GM18505 (cell line): ENCODE data around the gene ZNF620.

Experiments used
- ATAC-seq: cut with Tn5 transposase; IDR thresholded peaks from one replicate; pipeline ENCODE4 v1.9.1; 2021; ENCODE audit not compliant: unreplicated experiment
- POLR2A ChIP-seq: IDR thresholded peaks from 4 replicates; pipeline ENCODE4 v1.6.1; 2011; ENCODE audit warnings: borderline replicate concordance; ENCODE audit not compliant: insufficient read depth, insufficient read length; ENCODE audit errors: extremely low read depth

Gene ZNF620

DNA sequence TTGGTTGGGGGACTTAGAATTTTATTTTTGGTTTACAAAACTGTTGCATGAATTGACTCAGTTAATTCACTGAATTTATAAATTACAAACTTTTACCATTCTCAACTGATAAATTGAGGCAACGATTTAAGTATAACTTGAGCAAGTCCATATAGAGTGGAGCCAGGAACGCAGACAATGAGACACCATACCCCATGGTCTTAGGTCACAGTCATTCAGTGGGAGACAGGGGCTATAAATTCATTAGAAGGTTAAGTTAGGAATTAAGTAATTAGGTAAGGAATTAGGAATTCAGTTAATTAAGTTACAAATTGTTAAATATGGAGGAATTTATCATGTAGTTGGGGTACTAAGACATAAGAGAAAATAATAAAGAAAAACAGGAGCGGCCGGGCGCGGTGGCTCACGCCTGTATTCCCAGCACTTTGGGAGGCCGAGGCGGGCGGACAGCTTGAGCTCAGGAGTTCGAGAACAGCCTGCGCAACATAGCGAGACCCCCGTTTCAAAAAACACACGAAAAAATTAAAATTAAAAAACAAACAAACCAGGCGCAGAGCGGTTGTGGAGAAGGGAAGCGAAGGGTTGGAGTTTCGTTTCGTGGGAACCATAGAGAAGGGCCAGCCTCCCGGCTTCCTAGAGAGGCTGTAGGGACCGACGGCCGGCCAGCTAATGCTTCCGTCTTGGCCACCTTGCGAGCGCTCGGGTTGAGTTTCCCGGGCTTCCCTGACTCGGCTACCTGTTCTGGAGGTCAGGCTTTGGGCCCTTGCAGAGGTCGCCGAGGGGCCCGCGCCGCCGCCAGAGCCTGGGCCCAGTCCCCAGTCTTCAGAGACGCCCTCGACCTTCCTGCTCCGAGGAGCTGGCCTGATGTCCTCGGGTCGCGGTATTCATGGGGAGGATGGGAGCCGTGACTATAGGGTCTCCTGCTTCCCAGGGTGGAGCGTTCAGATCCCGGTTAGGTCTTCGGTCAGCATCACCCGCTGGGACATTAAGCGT lies 29.1 kb upstream of the ZNF620 start, which contains the start of gene ZNF619:
Gene ZNF619, plus strand, starts transcription at position 645 of the 993 bp plus-strand sequence. CDS start 858 bp downstream, outside the sequence.
- peak; percentile 81 for TF ChIP-seq POLR2A
- ATAC-seq: peak; percentile 77

- no peak for ATAC-seq
Measured at GRCh38 chr3:40477666-40478065, 28.2 kb upstream of the ZNF620 start.

GRCh38 chr3:40487172-40487571 lies 18.7 kb upstream of the ZNF620 start:
- no peak for TF ChIP-seq POLR2A
- ATAC-seq: no peak

More at GRCh38 chr3:40477666-40478065, 28.2 kb upstream of the ZNF620 start:
- TF ChIP-seq POLR2A: no peak

- no peak for ATAC-seq
- TF ChIP-seq POLR2A: no peak
Measured at GRCh38 chr3:40490916-40491315, 14.9 kb upstream of the ZNF620 start.

DNA sequence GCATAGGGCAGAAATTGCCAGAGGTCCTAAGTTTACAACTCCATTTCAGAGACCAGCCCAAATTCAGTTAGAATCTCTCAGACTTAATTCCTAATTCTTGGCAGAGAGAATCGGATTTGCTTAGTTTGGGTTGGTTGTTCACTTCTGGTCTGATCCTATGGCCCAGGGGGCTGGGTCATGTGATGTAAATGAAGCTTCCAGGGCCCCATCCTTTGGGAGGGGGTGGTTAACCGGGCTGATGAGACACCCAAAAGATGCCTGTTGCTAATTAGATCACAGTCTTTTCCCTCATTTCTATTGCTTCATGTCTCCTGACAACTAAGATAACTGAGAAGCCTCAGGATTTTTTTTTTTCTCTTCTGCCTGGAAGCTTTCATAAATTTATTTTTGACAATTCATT lies 11.1 kb upstream of the ZNF620 start:
- ATAC-seq: no peak
- TF ChIP-seq POLR2A: no peak

DNA sequence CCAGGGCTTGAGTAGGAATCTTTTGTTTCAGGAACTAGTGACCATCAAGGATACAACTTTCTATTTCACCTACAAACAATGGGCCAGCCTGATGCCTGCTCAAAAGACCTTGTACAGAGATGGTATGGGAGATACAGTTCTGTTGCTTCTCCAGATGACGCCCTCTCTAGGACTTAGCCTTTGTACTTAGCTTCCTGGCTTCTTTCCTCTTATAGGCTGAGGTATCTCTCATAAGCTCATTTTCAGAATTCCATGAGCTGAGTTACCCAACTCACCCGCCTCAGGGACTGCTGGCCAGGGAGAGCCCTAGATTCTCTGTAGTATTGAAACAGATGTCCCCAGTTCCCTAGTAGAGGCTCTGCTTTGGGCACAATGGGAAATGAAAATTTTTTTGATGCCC lies 8.6 kb upstream of the ZNF620 start:
- no peak for ATAC-seq
- no peak for TF ChIP-seq POLR2A

DNA sequence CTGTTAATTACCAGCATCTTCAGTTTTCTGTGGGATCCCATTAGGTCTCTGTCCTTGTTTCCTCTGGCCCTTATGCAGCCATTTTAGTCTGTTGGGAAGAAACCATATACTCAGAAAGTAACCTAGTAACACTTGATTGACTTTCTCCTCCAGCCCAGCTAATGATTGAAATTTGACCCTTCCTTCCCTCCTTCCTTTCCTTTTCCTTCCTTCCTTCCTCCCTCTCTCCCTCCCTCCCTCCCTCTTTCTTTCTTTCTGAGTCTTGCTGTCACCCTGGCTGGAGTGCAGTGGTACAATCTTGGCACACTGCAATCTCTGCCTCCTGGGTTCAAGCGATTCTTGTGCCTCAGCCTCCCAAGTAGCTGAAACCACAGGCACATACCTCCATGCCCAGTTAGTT lies 5.9 kb upstream of the ZNF620 start:
- no peak for ATAC-seq
- no peak for TF ChIP-seq POLR2A

GRCh38 chr3:40502034-40502433 lies 3.8 kb upstream of the ZNF620 start:
- ATAC-seq: no peak
- TF ChIP-seq POLR2A: no peak

GRCh38 chr3:40504636-40505430 lies 1.0 kb upstream of the ZNF620 start:
- TF ChIP-seq POLR2A: no peak
- ATAC-seq: no peak

DNA sequence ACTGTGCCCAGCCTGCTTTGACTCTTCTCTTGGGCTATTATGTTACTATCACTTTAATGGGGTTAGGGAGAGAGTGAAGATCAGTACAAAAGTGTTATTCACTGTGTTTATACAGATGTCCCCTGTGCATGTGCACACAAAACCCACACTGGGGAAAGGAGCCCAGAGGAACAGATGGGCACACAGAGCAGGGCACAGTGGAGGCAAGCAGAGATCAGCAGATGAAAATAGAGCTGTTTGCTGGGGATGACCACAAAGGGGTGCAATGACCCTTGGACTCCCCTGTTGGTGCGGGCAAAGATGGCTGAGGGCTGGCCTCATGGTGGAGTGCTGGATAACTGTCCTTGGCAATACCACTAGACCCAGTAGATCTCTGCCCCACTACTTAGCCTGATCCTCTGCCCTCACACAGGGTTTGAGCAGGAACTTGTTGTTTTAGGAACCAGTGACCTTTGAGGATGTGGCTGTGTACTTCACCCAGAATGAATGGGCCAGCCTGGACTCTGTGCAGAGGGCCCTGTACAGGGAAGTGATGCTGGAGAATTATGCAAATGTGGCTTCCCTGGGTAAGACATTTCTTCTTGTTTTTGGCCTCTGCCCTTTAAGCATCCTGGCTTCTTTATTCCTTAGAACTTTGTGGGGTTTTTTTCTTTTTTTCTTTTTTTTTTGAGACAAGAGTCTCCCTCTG lies 5.3 kb downstream of the ZNF620 start:
- no peak for ATAC-seq
- no peak for TF ChIP-seq POLR2A

GRCh38 chr3:40516201-40516600 lies 10.4 kb downstream of the ZNF620 start:
- ATAC-seq: no peak

DNA sequence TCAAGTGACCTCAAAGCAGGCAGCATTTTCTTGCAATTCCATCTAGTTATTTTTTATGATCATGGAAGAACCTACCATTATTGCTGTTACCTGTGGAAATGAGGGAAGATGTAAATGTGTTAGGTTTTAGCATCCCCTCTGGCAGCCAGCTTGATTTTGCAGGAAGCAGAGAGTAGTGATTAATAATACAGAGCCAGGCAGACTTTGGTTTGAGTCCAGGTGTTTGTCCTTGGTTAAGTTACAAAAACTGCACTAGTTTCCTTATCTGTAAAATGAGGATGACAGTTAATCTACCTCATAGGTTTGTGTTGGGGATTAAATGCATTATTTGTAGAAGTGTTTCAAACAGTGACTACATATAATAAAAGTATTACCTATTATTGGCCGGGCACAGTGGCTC lies 12.2 kb downstream of the ZNF620 start:
- TF ChIP-seq POLR2A: no peak
- ATAC-seq: no peak

More at GRCh38 chr3:40516201-40516600, 10.4 kb downstream of the ZNF620 start:
- no peak for TF ChIP-seq POLR2A

DNA sequence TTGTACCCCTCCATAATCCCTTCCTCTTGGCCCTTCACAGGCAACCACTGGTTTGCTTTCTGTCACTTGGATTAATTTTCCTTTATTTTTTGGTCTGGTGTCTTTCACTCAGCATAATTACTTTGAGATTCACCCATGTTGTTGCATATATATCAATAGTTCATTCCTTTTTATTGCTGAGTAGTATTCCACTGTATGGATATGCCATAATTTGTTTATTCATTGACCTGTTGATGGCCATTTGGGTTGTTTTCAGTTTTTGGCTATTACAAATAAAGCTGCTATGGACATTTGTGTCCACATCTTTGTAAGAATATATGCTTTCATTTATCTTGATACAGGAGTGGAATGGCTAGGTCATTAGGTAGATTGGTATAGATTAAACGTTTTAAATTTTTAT lies 13.0 kb downstream of the ZNF620 start:
- TF ChIP-seq POLR2A: no peak
- ATAC-seq: no peak

DNA sequence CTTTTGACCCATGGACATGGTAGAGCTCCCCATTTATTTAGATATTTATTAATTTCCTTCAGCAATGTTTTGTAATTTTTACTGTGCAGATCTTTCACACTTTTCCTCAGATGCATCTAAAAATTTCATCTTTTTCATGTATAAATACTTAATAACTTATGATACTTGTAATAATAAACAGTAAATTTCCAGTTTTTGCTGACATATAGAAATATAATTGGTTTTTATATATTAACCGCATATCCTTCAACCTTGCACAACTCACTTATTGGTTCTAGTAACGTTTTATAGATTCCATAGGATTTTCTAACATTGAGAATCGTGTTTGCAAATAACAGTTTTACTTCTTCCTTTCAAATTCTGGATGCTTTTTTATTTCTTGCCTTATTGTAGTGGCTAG lies 15.4 kb downstream of the ZNF620 start:
- no peak for ATAC-seq
- TF ChIP-seq POLR2A: no peak

DNA sequence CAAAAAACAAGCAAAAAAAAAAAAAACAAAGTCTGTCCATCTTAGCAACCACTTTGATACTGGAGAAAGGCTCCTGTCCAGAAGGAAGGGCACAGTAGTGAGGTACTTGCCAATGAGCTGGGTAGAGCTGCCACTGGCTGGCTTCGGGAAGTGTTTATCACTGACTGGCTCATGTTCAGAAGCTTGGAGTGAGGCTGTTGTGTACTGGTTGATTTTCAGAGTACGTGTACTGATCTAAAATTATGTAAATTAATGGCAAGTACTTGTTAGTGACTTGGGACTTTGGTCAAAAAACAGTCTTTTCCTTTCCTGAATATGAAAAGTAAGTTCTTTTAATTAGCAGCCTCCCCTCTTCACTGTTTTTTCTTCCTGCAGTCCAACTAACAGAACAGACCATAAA lies 17.9 kb downstream of the ZNF620 start:
- TF ChIP-seq POLR2A: no peak
- ATAC-seq: no peak
